Endodermal cell (in vitro differentiated cells): ENCODE measurements around the gene ANO6. TPM values are rescaled to one million over a fixed set of nuclear protein-coding genes. Genes with fewer than 3 reads are reported as not detected.
A peak's percentile ranks its signal among the peaks of the same experiment; 100 is the strongest.

Experiments
- DNase-seq: peaks from one replicate; pipeline ENCODE4 v3.0.0-alpha.2; 2017
- H3K27ac ChIP-seq: 2 replicates; pipeline ENCODE4 v1.5.1; 2013; ENCODE audit warnings: mild to moderate bottlenecking, low read depth, low read length, moderate library complexity
- H3K27me3 ChIP-seq: 2 replicates; pipeline ENCODE4 v1.6.1; 2013; ENCODE audit warnings: mild to moderate bottlenecking, low read length, moderate library complexity; ENCODE audit not compliant: insufficient read depth, control insufficient read depth, poor library complexity, severe bottlenecking
- H3K36me3 ChIP-seq: 2 replicates; pipeline ENCODE4 v1.7.0; 2013; ENCODE audit warnings: mild to moderate bottlenecking, low read length, moderate library complexity; ENCODE audit not compliant: control insufficient read depth, insufficient read depth
- H3K4me1 ChIP-seq: one replicate; pipeline ENCODE4 v1.7.0; 2013; ENCODE audit warnings: low read length; ENCODE audit not compliant: control insufficient read depth, insufficient read depth
- H3K4me3 ChIP-seq: 2 replicates; pipeline ENCODE4 v1.5.1; 2013; ENCODE audit warnings: mild to moderate bottlenecking, low read length, moderate library complexity
- H3K9ac ChIP-seq: 2 replicates; pipeline ENCODE4 v1.6.1; 2013; ENCODE audit warnings: mild to moderate bottlenecking, low read length, moderate library complexity; ENCODE audit not compliant: poor library complexity, severe bottlenecking; ENCODE audit errors: extremely low read depth
- H3K9me3 ChIP-seq: 2 replicates; pipeline ENCODE4 v1.6.1; 2013; ENCODE audit warnings: mild to moderate bottlenecking, low read length, moderate library complexity; ENCODE audit not compliant: control insufficient read depth
- H3K27ac Mint-ChIP-seq: 2 replicates; pipeline ENCODE4 v1.8.0; 2020; ENCODE audit warnings: mixed read lengths
- H3K27me3 Mint-ChIP-seq: 2 replicates; pipeline ENCODE4 v1.8.0; 2021; ENCODE audit warnings: mild to moderate bottlenecking, mixed read lengths; ENCODE audit not compliant: insufficient read depth
- H3K36me3 Mint-ChIP-seq: 2 replicates; pipeline ENCODE4 v1.8.0; 2020; ENCODE audit warnings: low read depth, mixed read lengths
- H3K4me1 Mint-ChIP-seq: 2 replicates; pipeline ENCODE4 v1.8.0; 2020; ENCODE audit warnings: mixed read lengths
- H3K4me3 Mint-ChIP-seq: 2 replicates; pipeline ENCODE4 v1.8.0; 2020; ENCODE audit warnings: mild to moderate bottlenecking, moderate library complexity, mixed read lengths
- H3K9me3 Mint-ChIP-seq: 2 replicates; pipeline ENCODE4 v1.8.0; 2020; ENCODE audit warnings: mild to moderate bottlenecking, mixed read lengths
- CTCF ChIP-seq: fragments of 200-600 bp; sonication (generic); conservative IDR thresholded peaks from 2 replicates; pipeline ENCODE4 v1.5.0; 2021; ENCODE audit warnings: antibody characterized with exemption, mild to moderate bottlenecking
- WGBS, 2 experiments: methylation state at CpG; one replicate each; pipeline versions ENCODE4 v1.1.5 to v1.1.7; 2013; ENCODE audit warnings: missing lambda C conversion rate in 2 of 2, mixed read lengths in 1 of 2; ENCODE audit not compliant: insufficient coverage in 1 of 2, insufficient read length in 1 of 2; 5-methylcytosine and 5-hydroxymethylcytosine counted together
- total RNA-seq, 2 donors: library from RNA; stranded (reverse); fragmentation: NEBNext Ultra II Directional in 1 of 2; extraction: Animal tissue kit (Norgen Biotek cat#: 25700) in 1 of 2; gene quantifications; 2 replicates in 1 of 2; 3 replicates in 1 of 2; pipeline ENCODE4 v1.2.1, GENCODE V29; 2021

Gene ANO6
- total RNA-seq, 2 donors from 2014 or later, result 53.5 to 55.2 TPM

GRCh38 chr12:45458854-45459807 lies 243.2 kb downstream of the ANO6 start:
- no peaks in the 10 kb centered on the region for H3K27me3 ChIP-seq
- no peak for DNase-seq
- no peak overlapping the region for H3K9ac ChIP-seq
- H3K9me3 ChIP-seq, result no peaks in the 10 kb centered on the region
- no peak overlapping the region for H3K4me3 ChIP-seq
- Mint-ChIP-seq H3K27me3 (no peaks in the 10 kb centered on the region), H3K4me1 (peaks cover 2% of the 10 kb centered on the region), H3K27ac (no peak overlapping the region), H3K36me3 (no peaks in the 10 kb centered on the region), H3K4me3 (no peak overlapping the region), H3K9me3 (no peaks in the 10 kb centered on the region)
- no peak overlapping the region for H3K27ac ChIP-seq
- WGBS, 2 experiments, result 82 to 100% methylated on average over 1 to 4 of the region's 4 CpGs
- no peaks in the 10 kb centered on the region for H3K36me3 ChIP-seq
- no peaks in the 10 kb centered on the region for H3K4me1 ChIP-seq
- no peak for TF ChIP-seq CTCF

- Histone ChIP-seq H3K27ac (no peak overlapping the region), H3K4me1 (no peaks in the 10 kb centered on the region), H3K9me3 (no peaks in the 10 kb centered on the region), H3K27me3 (no peaks in the 10 kb centered on the region), H3K36me3 (no peaks in the 10 kb centered on the region), H3K9ac (no peak overlapping the region), H3K4me3 (no peak overlapping the region)
- no peaks in the 10 kb centered on the region for H3K27me3 Mint-ChIP-seq
- H3K27ac Mint-ChIP-seq, result no peak overlapping the region
- 86 to 97% methylated on average over 3 to 4 of the region's 4 CpGs for WGBS, 2 experiments
- no peak overlapping the region for H3K4me3 Mint-ChIP-seq
- H3K36me3 Mint-ChIP-seq, result no peaks in the 10 kb centered on the region
- no peaks in the 10 kb centered on the region for H3K9me3 Mint-ChIP-seq
- no peaks in the 10 kb centered on the region for H3K4me1 Mint-ChIP-seq
- no peak for TF ChIP-seq CTCF
- DNase-seq, result no peak
Measured at GRCh38 chr12:45462506-45462905, 246.6 kb downstream of the ANO6 start.

- peak; percentile 72 for TF ChIP-seq CTCF
- Histone ChIP-seq H3K4me1 (no peaks in the 10 kb centered on the region), H3K36me3 (no peaks in the 10 kb centered on the region), H3K27me3 (no peaks in the 10 kb centered on the region), H3K9ac (no peak overlapping the region), H3K9me3 (no peaks in the 10 kb centered on the region), H3K4me3 (no peak overlapping the region), H3K27ac (no peak overlapping the region)
- DNase-seq, result peak; percentile 67
- no peaks in the 10 kb centered on the region for H3K36me3 Mint-ChIP-seq
- H3K4me1 Mint-ChIP-seq, result no peaks in the 10 kb centered on the region
- no peak overlapping the region for H3K4me3 Mint-ChIP-seq
- 80 to 100% methylated on average over 1 to 4 of the region's 4 CpGs for WGBS, 2 experiments
- H3K27me3 Mint-ChIP-seq, result no peaks in the 10 kb centered on the region
- peaks cover 1% of the 10 kb centered on the region for H3K9me3 Mint-ChIP-seq
- no peak overlapping the region for H3K27ac Mint-ChIP-seq
Measured at GRCh38 chr12:45464699-45465098, 248.8 kb downstream of the ANO6 start.
